Peyer's patch (tissue), 4 donors: ENCODE results near the gene MGAT4C.

Experiments
- CTCF ChIP-seq, 6 experiments: fragments of 450-650 bp in 4 of 6; fragments of 200-600 bp in 2 of 6; sonication (generic) in 1 of 6; IDR thresholded peaks; one replicate each; pipeline ENCODE4 v1.5.1; 2017 to 2019; ENCODE audit warnings: antibody characterized with exemption in 6 of 6, mild to moderate bottlenecking in 3 of 6, moderate library complexity in 1 of 6
- POLR2A ChIP-seq, 2 donors: fragments of 450-650 bp; IDR thresholded peaks; one replicate each; pipeline ENCODE4 v1.5.1; 2017; ENCODE audit warnings: antibody characterized with exemption in 2 of 2, mild to moderate bottlenecking in 2 of 2, moderate library complexity in 2 of 2

- TF ChIP-seq CTCF (IDR thresholded peaks at IDR 0.05) (no peak), POLR2A (IDR thresholded peaks at IDR 0.05) (no peak)
Observed at GRCh38 chr12:86091681-86092080, 164.5 kb downstream of the MGAT4C start.
